ENCODE data around the gene FOCAD. TPM values are rescaled to one million over a fixed set of nuclear protein-coding genes. Genes with fewer than 3 reads are reported as not detected.

Gene FOCAD
- total RNA-seq, 1 experiment from 2014 or later = 23.8 TPM

- Mint-ChIP-seq H3K4me1 (ENCODE audit: low read depth, unreplicated experiment) (no peaks in the 10 kb centered on the region), H3K27me3 (ENCODE audit: unreplicated experiment) (no peaks in the 10 kb centered on the region), H3K36me3 (ENCODE audit: insufficient read depth, unreplicated experiment) (no peaks in the 10 kb centered on the region), H3K9me3 (ENCODE audit: low read depth, unreplicated experiment) (no peaks in the 10 kb centered on the region), H3K4me3 (ENCODE audit: low read depth, unreplicated experiment) (no peak overlapping the region), H3K27ac (ENCODE audit: unreplicated experiment) (no peak overlapping the region)
- intact Hi-C loops (cut with micrococcal nuclease; ENCODE audit: unreplicated experiment) = loop anchor here (10.0 kb wide), 1 partner anchor 51 kb away; the partner anchor contains the start of gene IFNB1
- CTCF ChIA-PET = no interaction called here
- no peak for DNase-seq
- TF ChIP-seq CTCF (IDR thresholded peaks at IDR 0.05; ENCODE audit: unreplicated experiment) = no peak
- no TSS peak for BruUV-seq (replicated peaks)
Measured at GRCh38 chr9:21023861-21024260, 339.8 kb downstream of the FOCAD start.

GRCh38 chr9:21027295-21027694, 343.2 kb downstream of the FOCAD start:
- Mint-ChIP-seq H3K4me1 (ENCODE audit: low read depth, unreplicated experiment) (no peaks in the 10 kb centered on the region), H3K27ac (ENCODE audit: unreplicated experiment) (no peak overlapping the region), H3K27me3 (ENCODE audit: unreplicated experiment) (peaks cover 1% of the 10 kb centered on the region), H3K36me3 (ENCODE audit: insufficient read depth, unreplicated experiment) (no peaks in the 10 kb centered on the region), H3K4me3 (ENCODE audit: low read depth, unreplicated experiment) (no peak overlapping the region), H3K9me3 (ENCODE audit: low read depth, unreplicated experiment) (no peaks in the 10 kb centered on the region)
- no TSS peak for BruUV-seq (replicated peaks)
- TF ChIP-seq CTCF (IDR thresholded peaks at IDR 0.05; ENCODE audit: unreplicated experiment) = no peak
- CTCF ChIA-PET = no interaction called here
- intact Hi-C loops (cut with micrococcal nuclease; ENCODE audit: unreplicated experiment) = loop anchor here (10.0 kb wide), 1 partner anchor 48 kb away; the partner anchor contains the start of gene IFNB1
- DNase-seq = no peak

GRCh38 chr9:21028466-21028865, 344.4 kb downstream of the FOCAD start:
- H3K9me3 Mint-ChIP-seq (ENCODE audit: low read depth, unreplicated experiment) = no peaks in the 10 kb centered on the region
- H3K4me3 Mint-ChIP-seq (ENCODE audit: low read depth, unreplicated experiment) = no peak overlapping the region
- TF ChIP-seq CTCF (IDR thresholded peaks at IDR 0.05; ENCODE audit: unreplicated experiment) = no peak
- peaks cover 13% of the 10 kb centered on the region for H3K27me3 Mint-ChIP-seq (ENCODE audit: unreplicated experiment)
- H3K27ac Mint-ChIP-seq (ENCODE audit: unreplicated experiment) = no peak overlapping the region
- no peaks in the 10 kb centered on the region for H3K36me3 Mint-ChIP-seq (ENCODE audit: insufficient read depth, unreplicated experiment)
- no TSS peak for BruUV-seq (replicated peaks)
- CTCF ChIA-PET = no interaction called here
- H3K4me1 Mint-ChIP-seq (ENCODE audit: low read depth, unreplicated experiment) = no peaks in the 10 kb centered on the region
- no peak for DNase-seq
- intact Hi-C loops (cut with micrococcal nuclease; ENCODE audit: unreplicated experiment) = loop anchor here (10.0 kb wide), 1 partner anchor 46 kb away; the partner anchor contains the start of gene IFNB1

GRCh38 chr9:21029661-21030060, 345.6 kb downstream of the FOCAD start:
- BruUV-seq (replicated peaks) = no TSS peak

More at GRCh38 chr9:21029661-21030060, 345.6 kb downstream of the FOCAD start:
- no peak overlapping the region for H3K4me3 Mint-ChIP-seq (ENCODE audit: low read depth, unreplicated experiment)
- no peaks in the 10 kb centered on the region for H3K9me3 Mint-ChIP-seq (ENCODE audit: low read depth, unreplicated experiment)
- H3K27ac Mint-ChIP-seq (ENCODE audit: unreplicated experiment) = no peak overlapping the region
- no peaks in the 10 kb centered on the region for H3K4me1 Mint-ChIP-seq (ENCODE audit: low read depth, unreplicated experiment)
- CTCF ChIA-PET = no interaction called here
- H3K27me3 Mint-ChIP-seq (ENCODE audit: unreplicated experiment) = peaks cover 13% of the 10 kb centered on the region
- intact Hi-C loops (cut with micrococcal nuclease; ENCODE audit: unreplicated experiment) = loop anchor here (10.0 kb wide), 1 partner anchor 45 kb away; the partner anchor contains the start of gene IFNB1
- DNase-seq = no peak
- TF ChIP-seq CTCF (IDR thresholded peaks at IDR 0.05; ENCODE audit: unreplicated experiment) = no peak
- no peaks in the 10 kb centered on the region for H3K36me3 Mint-ChIP-seq (ENCODE audit: insufficient read depth, unreplicated experiment)

Measured in Calu3 (cell line).